ENCODE data around the gene OXLD1.

GRCh38 chr17:81686614-81687013 lies 20.2 kb upstream of the OXLD1 start:
- TF ChIP-seq CTCF (IDR thresholded peaks at IDR 0.05) (no peak), POLR2A (IDR thresholded peaks at IDR 0.05) (no peak), POLR2AphosphoS5 (IDR thresholded peaks at IDR 0.05; ENCODE audit: insufficient read depth in 1 of 2, low read depth in 1 of 2) (no peak)
